ENCODE measurements around the gene ZNF521.

GRCh38 chr18:25349926-25350487, 2.0 kb downstream of the ZNF521 start:
- TF ChIP-seq, protein P1, sequence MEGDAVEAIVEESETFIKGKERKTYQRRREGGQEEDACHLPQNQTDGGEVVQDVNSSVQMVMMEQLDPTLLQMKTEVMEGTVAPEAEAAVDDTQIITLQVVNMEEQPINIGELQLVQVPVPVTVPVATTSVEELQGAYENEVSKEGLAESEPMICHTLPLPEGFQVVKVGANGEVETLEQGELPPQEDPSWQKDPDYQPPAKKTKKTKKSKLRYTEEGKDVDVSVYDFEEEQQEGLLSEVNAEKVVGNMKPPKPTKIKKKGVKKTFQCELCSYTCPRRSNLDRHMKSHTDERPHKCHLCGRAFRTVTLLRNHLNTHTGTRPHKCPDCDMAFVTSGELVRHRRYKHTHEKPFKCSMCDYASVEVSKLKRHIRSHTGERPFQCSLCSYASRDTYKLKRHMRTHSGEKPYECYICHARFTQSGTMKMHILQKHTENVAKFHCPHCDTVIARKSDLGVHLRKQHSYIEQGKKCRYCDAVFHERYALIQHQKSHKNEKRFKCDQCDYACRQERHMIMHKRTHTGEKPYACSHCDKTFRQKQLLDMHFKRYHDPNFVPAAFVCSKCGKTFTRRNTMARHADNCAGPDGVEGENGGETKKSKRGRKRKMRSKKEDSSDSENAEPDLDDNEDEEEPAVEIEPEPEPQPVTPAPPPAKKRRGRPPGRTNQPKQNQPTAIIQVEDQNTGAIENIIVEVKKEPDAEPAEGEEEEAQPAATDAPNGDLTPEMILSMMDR (IDR thresholded peaks at IDR 0.05 in 8 of 11, conservative IDR thresholded peaks at IDR 0.05 in 3 of 11): no peak
- TF ChIP-seq POLR2AphosphoS5 (IDR thresholded peaks at IDR 0.05): peak in 1 of 3 donors; percentile 1
